ENCODE data around the gene SELENBP1.

The SELENBP1 gene

GRCh38 chr1:151368393-151369301 lies 3.9 kb downstream of the SELENBP1 start:
- no peak overlapping the region for H3K27ac ChIP-seq (ENCODE audit: low read depth, low read length)
- no peak overlapping the region for H3K4me3 ChIP-seq (ENCODE audit: low read length)
- H3F3A ChIP-seq (ENCODE audit: control insufficient read depth, insufficient read depth): no peaks in the 10 kb centered on the region
- no peak overlapping the region for H3K4me2 ChIP-seq (ENCODE audit: low read length)
- H3K9me2 ChIP-seq (replicated peaks; ENCODE audit: control insufficient read depth, low read length): no peaks in the 10 kb centered on the region
- H3K36me3 ChIP-seq (ENCODE audit: control insufficient read depth, low read length): no peaks in the 10 kb centered on the region
- TF ChIP-seq CTCF (IDR thresholded peaks at IDR 0.05; ENCODE audit: low read depth, low read length, poor library complexity, severe bottlenecking) (no peak), EZH2phosphoT487 (IDR thresholded peaks at IDR 0.05; ENCODE audit: borderline replicate concordance, low read length) (no peak)
- no peaks in the 10 kb centered on the region for H3K9me3 ChIP-seq (ENCODE audit: control insufficient read depth, insufficient read depth, low read length)
- H4K20me1 ChIP-seq (ENCODE audit: control insufficient read depth, insufficient read depth, low read depth, low read length): no peaks in the 10 kb centered on the region
- no peaks in the 10 kb centered on the region for H3K27me3 ChIP-seq (ENCODE audit: control insufficient read depth, low read length)
- H3K79me2 ChIP-seq (ENCODE audit: control insufficient read depth, low read length): no peaks in the 10 kb centered on the region
- no peaks in the 10 kb centered on the region for H3K4me1 ChIP-seq (ENCODE audit: control insufficient read depth, low read length)

- Histone ChIP-seq H3K4me2 (ENCODE audit: low read length) (no peak overlapping the region), H3K36me3 (ENCODE audit: control insufficient read depth, low read length) (no peaks in the 10 kb centered on the region), H4K20me1 (ENCODE audit: control insufficient read depth, insufficient read depth, low read depth, low read length) (no peaks in the 10 kb centered on the region), H3K4me1 (ENCODE audit: control insufficient read depth, low read length) (no peaks in the 10 kb centered on the region), H3K27ac (ENCODE audit: low read depth, low read length) (no peak overlapping the region), H3K4me3 (ENCODE audit: low read length) (no peak overlapping the region), H3F3A (ENCODE audit: control insufficient read depth, insufficient read depth) (no peaks in the 10 kb centered on the region), H3K9me3 (ENCODE audit: control insufficient read depth, insufficient read depth, low read length) (peaks cover 2% of the 10 kb centered on the region; the same call in 1 of the 2 replicates), H3K9me2 (replicated peaks; ENCODE audit: control insufficient read depth, low read length) (no peaks in the 10 kb centered on the region), H3K79me2 (ENCODE audit: control insufficient read depth, low read length) (no peaks in the 10 kb centered on the region), H3K27me3 (ENCODE audit: control insufficient read depth, low read length) (no peaks in the 10 kb centered on the region)
- TF ChIP-seq EZH2phosphoT487 (IDR thresholded peaks at IDR 0.05; ENCODE audit: borderline replicate concordance, low read length) (no peak), CTCF (IDR thresholded peaks at IDR 0.05; ENCODE audit: low read depth, low read length, poor library complexity, severe bottlenecking) (no peak)
These were observed 4.7 kb downstream of the SELENBP1 start for GRCh38 chr1:151367658-151368392.

GRCh38 chr1:151364996-151365395 lies 7.5 kb downstream of the SELENBP1 start:
- Histone ChIP-seq H3K27me3 (ENCODE audit: control insufficient read depth, low read length) (no peaks in the 10 kb centered on the region), H3K36me3 (ENCODE audit: control insufficient read depth, low read length) (no peaks in the 10 kb centered on the region), H3K4me1 (ENCODE audit: control insufficient read depth, low read length) (no peaks in the 10 kb centered on the region), H3K79me2 (ENCODE audit: control insufficient read depth, low read length) (no peaks in the 10 kb centered on the region), H3K4me2 (ENCODE audit: low read length) (no peak overlapping the region), H3F3A (ENCODE audit: control insufficient read depth, insufficient read depth) (no peaks in the 10 kb centered on the region), H3K27ac (ENCODE audit: low read depth, low read length) (no peak overlapping the region), H3K9me2 (replicated peaks; ENCODE audit: control insufficient read depth, low read length) (no peaks in the 10 kb centered on the region), H3K4me3 (ENCODE audit: low read length) (no peak overlapping the region), H3K9me3 (ENCODE audit: control insufficient read depth, insufficient read depth, low read length) (peaks cover 15% of the 10 kb centered on the region), H4K20me1 (ENCODE audit: control insufficient read depth, insufficient read depth, low read depth, low read length) (no peaks in the 10 kb centered on the region)
- TF ChIP-seq CTCF (IDR thresholded peaks at IDR 0.05; ENCODE audit: low read depth, low read length, poor library complexity, severe bottlenecking) (no peak), EZH2phosphoT487 (IDR thresholded peaks at IDR 0.05; ENCODE audit: borderline replicate concordance, low read length) (no peak)

Data from DOHH2 (cell line).